HEK293T (cell line): ENCODE measurements around the gene KCNJ16.

Experiments
- ARNT ChIP-seq: fragments of 450-650 bp; IDR thresholded peaks from 2 replicates; pipeline ENCODE4 v1.6.1; 2017; ENCODE audit warnings: mild to moderate bottlenecking
- BHLHE40 ChIP-seq: fragments of 450-650 bp; IDR thresholded peaks from 2 replicates; pipeline ENCODE4 v1.6.1; 2016; ENCODE audit warnings: mild to moderate bottlenecking, moderate library complexity, borderline replicate concordance
- CTBP1 ChIP-seq: fragments of 450-650 bp; IDR thresholded peaks from 2 replicates; pipeline ENCODE4 v1.6.1; 2016; ENCODE audit warnings: borderline replicate concordance
- FOXA1 ChIP-seq: fragments of 450-650 bp; IDR thresholded peaks from 2 replicates; pipeline ENCODE4 v1.6.1; 2016; ENCODE audit warnings: mild to moderate bottlenecking
- FOXM1 ChIP-seq: fragments of 450-650 bp; IDR thresholded peaks from 2 replicates; pipeline ENCODE4 v1.6.1; 2017; ENCODE audit warnings: mild to moderate bottlenecking, borderline replicate concordance
- HDGF ChIP-seq: fragments of 450-650 bp; IDR thresholded peaks from 2 replicates; pipeline ENCODE4 v1.6.1; 2017; ENCODE audit warnings: antibody characterized with exemption, borderline replicate concordance
- L3MBTL2 ChIP-seq: fragments of 450-650 bp; conservative IDR thresholded peaks from 2 replicates; pipeline ENCODE4 v1.6.1; 2016; ENCODE audit warnings: mild to moderate bottlenecking
- LEF1 ChIP-seq: fragments of 450-650 bp; IDR thresholded peaks from 2 replicates; pipeline ENCODE4 v1.6.1; 2017; ENCODE audit warnings: mild to moderate bottlenecking, borderline replicate concordance
- NFRKB ChIP-seq: fragments of 450-650 bp; IDR thresholded peaks from 2 replicates; pipeline ENCODE4 v1.6.1; 2016; ENCODE audit warnings: mild to moderate bottlenecking, moderate library complexity
- PKNOX1 ChIP-seq: fragments of 450-650 bp; IDR thresholded peaks from 2 replicates; pipeline ENCODE4 v1.6.1; 2016
- SP1 ChIP-seq: fragments of 450-650 bp; IDR thresholded peaks from 2 replicates; pipeline ENCODE4 v1.6.1; 2017
- SUZ12 ChIP-seq: fragments of 450-650 bp; IDR thresholded peaks from 2 replicates; pipeline ENCODE4 v1.6.1; 2016; ENCODE audit warnings: mild to moderate bottlenecking
- TARDBP ChIP-seq: fragments of 450-650 bp; IDR thresholded peaks from 2 replicates; pipeline ENCODE4 v1.6.1; 2016
- ZNF384 ChIP-seq: fragments of 450-650 bp; IDR thresholded peaks from 2 replicates; pipeline ENCODE4 v1.6.1; 2016

GRCh38 chr17:70153210-70153609 is 78.2 kb downstream of the KCNJ16 start:
- TF ChIP-seq TARDBP = no peak
- TF ChIP-seq ZNF384 = no peak
- no peak for TF ChIP-seq SP1
- no peak for TF ChIP-seq BHLHE40
- no peak for TF ChIP-seq ARNT
- TF ChIP-seq PKNOX1 = no peak
- no peak for TF ChIP-seq LEF1
- TF ChIP-seq L3MBTL2 = no peak
- TF ChIP-seq CTBP1 = no peak
- no peak for TF ChIP-seq FOXM1
- no peak for TF ChIP-seq HDGF
- no peak for TF ChIP-seq FOXA1
- TF ChIP-seq NFRKB = no peak
- no peak for TF ChIP-seq SUZ12
